ENCODE data around the gene MYRIP.

MYRIP gene

GRCh38 chr3:39941931-39942330, 132.5 kb downstream of the MYRIP start:
- Histone ChIP-seq H3K4me1 (peaks cover 7% of the 10 kb centered on the region; the same call in 1 of the 2 replicates), H3K36me3 (no peaks in the 10 kb centered on the region), H3K4me3 (no peak overlapping the region), H3K4me2 (no peak overlapping the region), H3K9me3 (no peaks in the 10 kb centered on the region), H4K20me1 (no peaks in the 10 kb centered on the region), H3K27me3 (no peaks in the 10 kb centered on the region), H3K27ac (no peak overlapping the region), H3K9ac (no peak overlapping the region)
- TF ChIP-seq Cebpa-rat (IDR thresholded peaks at IDR 0.05): no peak

- no peaks in the 10 kb centered on the region for H3K9me3 ChIP-seq
- H3K27ac ChIP-seq: no peak overlapping the region
- TF ChIP-seq Cebpa-rat (IDR thresholded peaks at IDR 0.05): no peak
- H3K4me2 ChIP-seq: peak overlapping the region; percentile 17; the same call in 1 of the 2 replicates
- H3K9ac ChIP-seq: no peak overlapping the region
- no peaks in the 10 kb centered on the region for H3K36me3 ChIP-seq
- no peaks in the 10 kb centered on the region for H4K20me1 ChIP-seq
- H3K27me3 ChIP-seq: no peaks in the 10 kb centered on the region
- peaks cover 11% of the 10 kb centered on the region; the same call in 1 of the 2 replicates for H3K4me1 ChIP-seq
- H3K4me3 ChIP-seq: no peak overlapping the region
Measured at GRCh38 chr3:39960515-39961191, 151.2 kb downstream of the MYRIP start.

- Histone ChIP-seq H3K36me3 (no peaks in the 10 kb centered on the region), H3K27me3 (no peaks in the 10 kb centered on the region), H3K4me3 (no peak overlapping the region), H3K27ac (no peak overlapping the region), H4K20me1 (no peaks in the 10 kb centered on the region), H3K9ac (no peak overlapping the region), H3K4me1 (peaks cover 11% of the 10 kb centered on the region; the same call in 1 of the 2 replicates), H3K4me2 (peak overlapping the region; percentile 17; the same call in 1 of the 2 replicates), H3K9me3 (no peaks in the 10 kb centered on the region)
- TF ChIP-seq Cebpa-rat (IDR thresholded peaks at IDR 0.05): no peak
Measured at GRCh38 chr3:39961230-39961629, 151.8 kb downstream of the MYRIP start.

GRCh38 chr3:39962581-39962980, 153.2 kb downstream of the MYRIP start:
- Histone ChIP-seq H3K4me2 (no peak overlapping the region), H4K20me1 (no peaks in the 10 kb centered on the region), H3K27ac (no peak overlapping the region), H3K27me3 (no peaks in the 10 kb centered on the region), H3K9ac (no peak overlapping the region), H3K36me3 (no peaks in the 10 kb centered on the region), H3K4me1 (peaks cover 11% of the 10 kb centered on the region; the same call in 1 of the 2 replicates), H3K9me3 (no peaks in the 10 kb centered on the region), H3K4me3 (no peak overlapping the region)
- TF ChIP-seq Cebpa-rat (IDR thresholded peaks at IDR 0.05): no peak

- H3K27ac ChIP-seq: no peak overlapping the region
- H3K27me3 ChIP-seq: no peaks in the 10 kb centered on the region
- no peaks in the 10 kb centered on the region for H3K36me3 ChIP-seq
- H3K4me2 ChIP-seq: no peak overlapping the region
- no peak overlapping the region for H3K4me3 ChIP-seq
- no peak for TF ChIP-seq Cebpa-rat (IDR thresholded peaks at IDR 0.05)
- H3K9me3 ChIP-seq: no peaks in the 10 kb centered on the region
- H3K9ac ChIP-seq: no peak overlapping the region
- H4K20me1 ChIP-seq: no peaks in the 10 kb centered on the region
- peaks cover 10% of the 10 kb centered on the region; the same call in 1 of the 2 replicates for H3K4me1 ChIP-seq
Measured at GRCh38 chr3:39965461-39965860, 156.1 kb downstream of the MYRIP start.

- H3K27me3 ChIP-seq: no peaks in the 10 kb centered on the region
- H3K9me3 ChIP-seq: no peaks in the 10 kb centered on the region
- H3K4me2 ChIP-seq: no peak overlapping the region
- H3K9ac ChIP-seq: no peak overlapping the region
- no peaks in the 10 kb centered on the region for H4K20me1 ChIP-seq
- TF ChIP-seq Cebpa-rat (IDR thresholded peaks at IDR 0.05): no peak
- H3K4me3 ChIP-seq: no peak overlapping the region
- no peak overlapping the region for H3K27ac ChIP-seq
- H3K36me3 ChIP-seq: no peaks in the 10 kb centered on the region
- H3K4me1 ChIP-seq: peaks cover 5% of the 10 kb centered on the region; the same call in 1 of the 2 replicates
Measured at GRCh38 chr3:39965997-39966396, 156.6 kb downstream of the MYRIP start.

- Histone ChIP-seq H3K27ac (no peak overlapping the region), H3K9ac (no peak overlapping the region), H3K4me2 (no peak overlapping the region), H3K4me1 (no peaks in the 10 kb centered on the region), H3K27me3 (no peaks in the 10 kb centered on the region), H3K9me3 (no peaks in the 10 kb centered on the region), H3K4me3 (no peak overlapping the region), H4K20me1 (no peaks in the 10 kb centered on the region), H3K36me3 (no peaks in the 10 kb centered on the region)
- TF ChIP-seq Cebpa-rat (IDR thresholded peaks at IDR 0.05): no peak
Measured at GRCh38 chr3:39970982-39971381, 161.6 kb downstream of the MYRIP start.

GRCh38 chr3:39971559-39972031, 162.2 kb downstream of the MYRIP start:
- H3K9me3 ChIP-seq: no peaks in the 10 kb centered on the region
- H3K9ac ChIP-seq: no peak overlapping the region

GRCh38 chr3:39972508-39972907, 163.1 kb downstream of the MYRIP start:
- no peaks in the 10 kb centered on the region for H3K4me1 ChIP-seq
- no peak overlapping the region for H3K4me2 ChIP-seq
- no peaks in the 10 kb centered on the region for H3K9me3 ChIP-seq
- H3K36me3 ChIP-seq: no peaks in the 10 kb centered on the region
- H3K9ac ChIP-seq: no peak overlapping the region
- H3K27me3 ChIP-seq: no peaks in the 10 kb centered on the region
- no peak overlapping the region for H3K27ac ChIP-seq
- H4K20me1 ChIP-seq: no peaks in the 10 kb centered on the region
- no peak for TF ChIP-seq Cebpa-rat (IDR thresholded peaks at IDR 0.05)
- H3K4me3 ChIP-seq: no peak overlapping the region

More at GRCh38 chr3:39971559-39972031, 162.2 kb downstream of the MYRIP start:
- TF ChIP-seq Cebpa-rat (IDR thresholded peaks at IDR 0.05): no peak
- H3K4me3 ChIP-seq: no peak overlapping the region
- H3K27me3 ChIP-seq: no peaks in the 10 kb centered on the region
- H3K4me1 ChIP-seq: no peaks in the 10 kb centered on the region
- H3K4me2 ChIP-seq: no peak overlapping the region
- no peak overlapping the region for H3K27ac ChIP-seq
- H4K20me1 ChIP-seq: no peaks in the 10 kb centered on the region
- no peaks in the 10 kb centered on the region for H3K36me3 ChIP-seq

GRCh38 chr3:39977058-39977794, 167.8 kb downstream of the MYRIP start:
- no peaks in the 10 kb centered on the region for H4K20me1 ChIP-seq
- H3K4me1 ChIP-seq: peaks cover 23% of the 10 kb centered on the region
- no peaks in the 10 kb centered on the region for H3K27me3 ChIP-seq
- no peaks in the 10 kb centered on the region for H3K9me3 ChIP-seq
- no peaks in the 10 kb centered on the region for H3K36me3 ChIP-seq
- no peak overlapping the region for H3K27ac ChIP-seq
- no peak overlapping the region for H3K9ac ChIP-seq
- no peak overlapping the region for H3K4me3 ChIP-seq
- H3K4me2 ChIP-seq: no peak overlapping the region
- TF ChIP-seq Cebpa-rat (IDR thresholded peaks at IDR 0.05): no peak
